Measurements from ENCODE around the gene VPS13C.

Gene VPS13C

GRCh38 chr15:61820212-61820611 lies 240.0 kb downstream of the VPS13C start:
- H3K27me3 ChIP-seq (ENCODE audit: insufficient read depth, insufficient read length), result no peaks in the 10 kb centered on the region
- no peak overlapping the region for H3K9ac ChIP-seq (ENCODE audit: insufficient read length, low read depth)
- no peak for TF ChIP-seq ZNF274 (IDR thresholded peaks at IDR 0.05; ENCODE audit: low read depth, low read length)
- no peak for TF ChIP-seq SUZ12 (IDR thresholded peaks at IDR 0.05; ENCODE audit: extremely low read depth, insufficient read depth, insufficient read length)
- TF ChIP-seq YY1 (IDR thresholded peaks at IDR 0.05; ENCODE audit: insufficient read depth, insufficient read length), result no peak
- no peak overlapping the region for H3K4me3 ChIP-seq (ENCODE audit: insufficient read length, low read depth)
- 0 out of 2 replicates have a peak, but pooled peaks cover 6% of the 10 kb centered on the region for H3K9me3 ChIP-seq (ENCODE audit: insufficient read depth, low read length)
- peaks cover 3% of the 10 kb centered on the region for H3K4me1 ChIP-seq (ENCODE audit: insufficient read depth, insufficient read length)
- no peak for DNase-seq (ENCODE audit: low read depth, low spot score)
- no peaks in the 10 kb centered on the region for H3K36me3 ChIP-seq (ENCODE audit: insufficient read depth, insufficient read length, low read length)

DNA sequence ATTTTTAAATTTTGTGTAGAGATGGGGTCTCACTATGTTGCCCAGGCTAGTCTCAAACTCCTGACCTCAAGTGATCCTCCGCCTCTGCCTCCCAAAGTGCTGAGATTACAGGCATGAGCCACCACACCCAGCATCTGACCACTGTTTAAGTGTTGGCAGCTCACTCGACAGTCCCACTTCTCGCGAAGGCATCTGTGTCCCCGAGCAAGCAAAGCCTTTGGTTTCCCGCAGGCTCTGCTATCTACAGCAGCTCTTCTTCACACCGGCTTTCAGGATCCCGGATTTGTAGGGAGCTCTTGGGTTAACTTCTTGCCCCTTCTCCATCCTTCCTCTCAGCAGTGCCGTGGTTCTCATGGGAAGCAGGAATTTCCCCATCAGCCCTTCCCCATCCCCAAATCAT lies 240.9 kb downstream of the VPS13C start:
- Histone ChIP-seq H3K4me1 (ENCODE audit: insufficient read depth, insufficient read length) (peaks cover 3% of the 10 kb centered on the region), H3K36me3 (ENCODE audit: insufficient read depth, insufficient read length, low read length) (no peaks in the 10 kb centered on the region), H3K4me3 (ENCODE audit: insufficient read length, low read depth) (no peak overlapping the region), H3K9me3 (ENCODE audit: insufficient read depth, low read length) (0 out of 2 replicates have a peak, but pooled peaks cover 6% of the 10 kb centered on the region), H3K9ac (ENCODE audit: insufficient read length, low read depth) (no peak overlapping the region), H3K27me3 (ENCODE audit: insufficient read depth, insufficient read length) (no peaks in the 10 kb centered on the region)
- TF ChIP-seq YY1 (IDR thresholded peaks at IDR 0.05; ENCODE audit: insufficient read depth, insufficient read length) (no peak), ZNF274 (IDR thresholded peaks at IDR 0.05; ENCODE audit: low read depth, low read length) (no peak), SUZ12 (IDR thresholded peaks at IDR 0.05; ENCODE audit: extremely low read depth, insufficient read depth, insufficient read length) (no peak)
- no peak for DNase-seq (ENCODE audit: low read depth, low spot score)

- no peak for DNase-seq (ENCODE audit: low read depth, low spot score)
- Histone ChIP-seq H3K36me3 (ENCODE audit: insufficient read depth, insufficient read length, low read length) (no peaks in the 10 kb centered on the region), H3K4me1 (ENCODE audit: insufficient read depth, insufficient read length) (peaks cover 3% of the 10 kb centered on the region), H3K27me3 (ENCODE audit: insufficient read depth, insufficient read length) (no peaks in the 10 kb centered on the region), H3K9ac (ENCODE audit: insufficient read length, low read depth) (no peak overlapping the region), H3K4me3 (ENCODE audit: insufficient read length, low read depth) (no peak overlapping the region), H3K9me3 (ENCODE audit: insufficient read depth, low read length) (0 out of 2 replicates have a peak, but pooled peaks cover 6% of the 10 kb centered on the region)
- no peak for TF ChIP-seq YY1 (IDR thresholded peaks at IDR 0.05; ENCODE audit: insufficient read depth, insufficient read length)
- no peak for TF ChIP-seq ZNF274 (IDR thresholded peaks at IDR 0.05; ENCODE audit: low read depth, low read length)
- TF ChIP-seq SUZ12 (IDR thresholded peaks at IDR 0.05; ENCODE audit: extremely low read depth, insufficient read depth, insufficient read length), result no peak
Observed at GRCh38 chr15:61818801-61819200, 241.4 kb downstream of the VPS13C start.

DNA sequence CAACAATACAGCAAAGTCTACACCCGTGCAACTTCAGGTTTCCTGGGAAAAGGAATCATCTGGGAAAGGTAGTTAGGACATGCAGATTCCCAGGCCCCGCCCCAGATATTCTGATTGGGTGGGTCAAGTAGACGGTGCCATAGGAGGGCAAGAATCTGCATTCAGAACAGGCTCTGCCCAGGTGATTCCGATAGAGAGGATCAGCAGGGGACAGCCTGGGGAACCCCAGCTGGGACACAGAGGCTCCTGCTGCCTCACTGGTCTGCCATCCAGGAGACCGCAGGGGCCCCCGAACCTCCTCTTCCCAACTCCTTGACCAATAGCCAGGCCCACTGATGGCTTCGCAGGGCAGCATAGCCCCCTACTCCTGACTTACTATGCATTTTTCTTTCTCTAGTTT lies 243.4 kb downstream of the VPS13C start:
- H3K4me1 ChIP-seq (ENCODE audit: insufficient read depth, insufficient read length), result peaks cover 3% of the 10 kb centered on the region
- no peak for TF ChIP-seq YY1 (IDR thresholded peaks at IDR 0.05; ENCODE audit: insufficient read depth, insufficient read length)
- no peak for TF ChIP-seq SUZ12 (IDR thresholded peaks at IDR 0.05; ENCODE audit: extremely low read depth, insufficient read depth, insufficient read length)
- no peak for TF ChIP-seq ZNF274 (IDR thresholded peaks at IDR 0.05; ENCODE audit: low read depth, low read length)
- H3K9ac ChIP-seq (ENCODE audit: insufficient read length, low read depth), result no peak overlapping the region
- no peaks in the 10 kb centered on the region for H3K9me3 ChIP-seq (ENCODE audit: insufficient read depth, low read length)
- no peak for DNase-seq (ENCODE audit: low read depth, low spot score)
- no peaks in the 10 kb centered on the region for H3K27me3 ChIP-seq (ENCODE audit: insufficient read depth, insufficient read length)
- no peak overlapping the region for H3K4me3 ChIP-seq (ENCODE audit: insufficient read length, low read depth)
- no peaks in the 10 kb centered on the region for H3K36me3 ChIP-seq (ENCODE audit: insufficient read depth, insufficient read length, low read length)

DNA sequence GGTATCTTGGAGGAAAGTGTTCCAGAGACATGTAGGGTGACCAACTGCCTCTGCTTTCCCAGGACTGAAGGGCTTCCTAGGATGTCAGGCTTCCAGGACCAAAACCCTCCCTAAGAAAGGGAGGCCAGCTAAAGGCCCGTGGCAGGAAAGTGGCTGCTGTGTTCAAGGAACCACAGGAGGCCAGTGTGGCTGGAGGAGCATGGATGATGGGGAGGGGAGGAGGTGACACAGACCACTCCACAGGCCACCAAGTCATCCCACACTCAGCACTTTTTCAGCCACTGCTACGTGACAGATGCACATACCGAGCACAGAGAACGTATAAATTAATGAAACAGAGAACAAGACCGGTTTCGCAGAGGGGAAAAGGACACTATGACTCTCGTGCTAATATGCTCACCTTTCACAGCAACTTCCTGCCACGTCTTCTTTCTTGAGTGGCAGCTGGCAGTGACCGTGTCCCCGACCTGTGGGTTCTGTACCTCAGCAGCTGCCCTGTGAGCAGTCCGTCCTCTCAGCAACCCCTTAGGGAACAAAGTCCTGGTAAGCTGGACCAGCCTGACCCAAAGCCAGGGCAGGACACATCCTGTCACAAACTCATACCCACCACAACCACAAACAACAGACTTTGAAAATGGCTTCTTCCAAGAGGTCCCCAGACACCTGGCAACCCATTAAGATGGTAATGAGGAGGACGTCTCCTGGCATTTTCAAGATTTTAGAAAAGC lies 244.7 kb downstream of the VPS13C start:
- no peaks in the 10 kb centered on the region for H3K36me3 ChIP-seq (ENCODE audit: insufficient read depth, insufficient read length, low read length)
- peaks cover 3% of the 10 kb centered on the region for H3K4me1 ChIP-seq (ENCODE audit: insufficient read depth, insufficient read length)
- TF ChIP-seq YY1 (IDR thresholded peaks at IDR 0.05; ENCODE audit: insufficient read depth, insufficient read length) (no peak), SUZ12 (IDR thresholded peaks at IDR 0.05; ENCODE audit: extremely low read depth, insufficient read depth, insufficient read length) (no peak), ZNF274 (IDR thresholded peaks at IDR 0.05; ENCODE audit: low read depth, low read length) (no peak)
- H3K9me3 ChIP-seq (ENCODE audit: insufficient read depth, low read length), result no peaks in the 10 kb centered on the region
- H3K9ac ChIP-seq (ENCODE audit: insufficient read length, low read depth), result no peak overlapping the region
- DNase-seq (ENCODE audit: low read depth, low spot score), result no peak
- no peak overlapping the region for H3K4me3 ChIP-seq (ENCODE audit: insufficient read length, low read depth)
- no peaks in the 10 kb centered on the region for H3K27me3 ChIP-seq (ENCODE audit: insufficient read depth, insufficient read length)

GRCh38 chr15:61812476-61812875 lies 247.8 kb downstream of the VPS13C start:
- no peaks in the 10 kb centered on the region for H3K9me3 ChIP-seq (ENCODE audit: insufficient read depth, low read length)
- peaks cover 3% of the 10 kb centered on the region for H3K4me1 ChIP-seq (ENCODE audit: insufficient read depth, insufficient read length)
- no peak overlapping the region for H3K9ac ChIP-seq (ENCODE audit: insufficient read length, low read depth)
- H3K36me3 ChIP-seq (ENCODE audit: insufficient read depth, insufficient read length, low read length), result no peaks in the 10 kb centered on the region
- no peak overlapping the region for H3K4me3 ChIP-seq (ENCODE audit: insufficient read length, low read depth)
- no peak for DNase-seq (ENCODE audit: low read depth, low spot score)
- no peaks in the 10 kb centered on the region for H3K27me3 ChIP-seq (ENCODE audit: insufficient read depth, insufficient read length)
- TF ChIP-seq YY1 (IDR thresholded peaks at IDR 0.05; ENCODE audit: insufficient read depth, insufficient read length) (no peak), ZNF274 (IDR thresholded peaks at IDR 0.05; ENCODE audit: low read depth, low read length) (no peak), SUZ12 (IDR thresholded peaks at IDR 0.05; ENCODE audit: extremely low read depth, insufficient read depth, insufficient read length) (no peak)

GRCh38 chr15:61811952-61812351 lies 248.3 kb downstream of the VPS13C start:
- Histone ChIP-seq H3K27me3 (ENCODE audit: insufficient read depth, insufficient read length) (no peaks in the 10 kb centered on the region), H3K4me1 (ENCODE audit: insufficient read depth, insufficient read length) (peaks cover 3% of the 10 kb centered on the region), H3K36me3 (ENCODE audit: insufficient read depth, insufficient read length, low read length) (no peaks in the 10 kb centered on the region), H3K4me3 (ENCODE audit: insufficient read length, low read depth) (no peak overlapping the region), H3K9ac (ENCODE audit: insufficient read length, low read depth) (no peak overlapping the region), H3K9me3 (ENCODE audit: insufficient read depth, low read length) (no peaks in the 10 kb centered on the region)
- no peak for DNase-seq (ENCODE audit: low read depth, low spot score)
- TF ChIP-seq SUZ12 (IDR thresholded peaks at IDR 0.05; ENCODE audit: extremely low read depth, insufficient read depth, insufficient read length) (no peak), ZNF274 (IDR thresholded peaks at IDR 0.05; ENCODE audit: low read depth, low read length) (no peak), YY1 (IDR thresholded peaks at IDR 0.05; ENCODE audit: insufficient read depth, insufficient read length) (no peak)

Measured in NT2/D1 (cell line).